AG09319 (cell line): ENCODE data around the gene ZNF565.

Experiments
- DNase-seq: peaks from one replicate; pipeline ENCODE4 v3.0.0-alpha.2; 2010; ENCODE audit warnings: low read depth; ENCODE audit errors: extremely low read depth
- CTCF ChIP-seq: IDR thresholded peaks from 2 replicates; pipeline ENCODE4 v1.5.1; 2011; ENCODE audit warnings: low read depth, mild to moderate bottlenecking, inconsistent platforms, low read length, moderate library complexity

Gene ZNF565

GRCh38 chr19:36214386-36215275 lies at the start of gene ZNF565, which contains the start of gene ZNF146:
TSS of gene ZNF565 (minus strand) at chr19:36214665. CDS start at chr19:36201985, 12,680 bp downstream.
TSS of gene ZNF146 (plus strand) at chr19:36215106. CDS start at chr19:36236441, 21,335 bp downstream.
- peak; percentile 96 for DNase-seq
- TF ChIP-seq CTCF: no peak

GRCh38 chr19:36259211-36259610 lies 44.7 kb upstream of the ZNF565 start:
- no peak for TF ChIP-seq CTCF
- no peak for DNase-seq

DNA sequence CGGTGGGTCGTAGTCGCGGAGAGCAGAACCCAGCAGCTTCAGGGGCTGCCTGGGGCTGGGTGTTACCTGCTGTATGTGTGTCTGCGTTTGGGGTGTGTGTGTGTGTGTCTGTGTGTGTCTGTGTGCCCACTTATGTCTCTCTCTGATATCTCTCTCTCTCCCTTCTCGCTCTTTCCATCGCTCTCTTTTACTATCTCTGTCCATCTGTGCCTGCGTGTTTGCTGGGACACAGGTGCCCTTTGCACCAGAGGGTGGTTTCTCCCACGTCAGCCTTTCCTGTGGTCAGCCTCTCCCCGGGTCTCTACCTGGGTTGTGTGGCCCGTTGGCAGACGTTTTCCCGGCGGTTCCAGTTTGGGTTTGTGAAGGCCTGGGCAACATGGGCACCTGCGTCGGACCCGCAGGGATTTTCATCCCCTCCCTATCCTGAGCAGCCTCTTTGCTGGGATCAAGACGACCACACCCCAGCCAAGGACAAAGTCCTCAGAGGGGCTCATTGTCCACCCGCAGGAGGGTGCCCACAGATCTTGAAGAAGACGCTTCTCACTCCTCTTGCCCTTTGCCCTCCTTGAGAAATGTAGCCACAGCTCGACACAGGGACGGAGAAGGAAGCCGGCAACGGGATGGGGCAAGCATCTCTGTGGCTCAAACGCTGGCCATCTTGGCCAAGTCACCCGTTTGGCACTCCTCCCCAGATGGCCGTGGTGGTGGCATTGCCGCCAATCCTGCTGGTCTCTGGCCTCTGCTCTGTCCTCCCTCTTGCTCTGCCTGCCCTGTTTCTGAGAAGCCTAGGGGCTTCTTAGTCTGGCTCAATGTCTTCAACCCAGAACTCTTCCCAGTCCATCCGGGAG lies 43.8 kb upstream of the ZNF565 start:
- TF ChIP-seq CTCF: no peak
- no peak for DNase-seq

- TF ChIP-seq CTCF: no peak
- no peak for DNase-seq
Measured at GRCh38 chr19:36257520-36257876, 43.0 kb upstream of the ZNF565 start.

- no peak for DNase-seq
- no peak for TF ChIP-seq CTCF
Measured at GRCh38 chr19:36256853-36257519, 42.5 kb upstream of the ZNF565 start.

- no peak for DNase-seq
- TF ChIP-seq CTCF: no peak
Measured at GRCh38 chr19:36256064-36256463, 41.6 kb upstream of the ZNF565 start.
